Left ventricle myocardium inferior (tissue), 1 donor: ENCODE results near the gene RPTN. TPM values are rescaled to one million over a fixed set of nuclear protein-coding genes. Genes with fewer than 3 reads are reported as not detected.

ENCODE experiments used
- DNase-seq: peaks from one replicate; pipeline ENCODE4 v3.0.0-alpha.2; 2020
- H3K27ac ChIP-seq: fragments of 200-600 bp; replicated peaks from 2 replicates; pipeline ENCODE4 v1.8.0; 2021
- H3K27me3 ChIP-seq: fragments of 200-600 bp; 2 replicates; pipeline ENCODE4 v1.8.0; 2021; ENCODE audit warnings: low read depth
- H3K36me3 ChIP-seq: fragments of 200-600 bp; 2 replicates; pipeline ENCODE4 v1.8.0; 2021
- H3K4me1 ChIP-seq: fragments of 200-600 bp; 2 replicates; pipeline ENCODE4 v1.8.0; 2021
- H3K4me3 ChIP-seq: fragments of 200-600 bp; 2 replicates; pipeline ENCODE4 v1.8.0; 2021; ENCODE audit warnings: mild to moderate bottlenecking, moderate library complexity
- H3K9me3 ChIP-seq: fragments of 200-600 bp; replicated peaks from 2 replicates; pipeline ENCODE4 v1.8.0; 2021
- intact Hi-C: fragments of 100-400 bp; cut with micrococcal nuclease; formaldehyde crosslinking; loops from one replicate; pipeline ENCODE4 v1.11.0; 2022
- total RNA-seq: library from RNA; stranded (reverse); fragmentation: NEBNext Ultra II Directional; extraction: Animal tissue kit (Norgen Biotek cat#: 25700); gene quantifications from one replicate; pipeline ENCODE4 v1.2.1, GENCODE V29; 2021
- TF ChIP-seq, protein P1 (sequence below): fragments of 200-600 bp; IDR thresholded peaks from 2 replicates; pipeline ENCODE4 v1.8.0; 2021; ENCODE audit warnings: antibody characterized with exemption, mild to moderate bottlenecking, borderline replicate concordance
- donor health status: DM: no; HTN: yes; CAD: no; lungs with severe emphysema.

Gene RPTN
- total RNA-seq, 1 donor from 2014 or later = not detected

DNA sequence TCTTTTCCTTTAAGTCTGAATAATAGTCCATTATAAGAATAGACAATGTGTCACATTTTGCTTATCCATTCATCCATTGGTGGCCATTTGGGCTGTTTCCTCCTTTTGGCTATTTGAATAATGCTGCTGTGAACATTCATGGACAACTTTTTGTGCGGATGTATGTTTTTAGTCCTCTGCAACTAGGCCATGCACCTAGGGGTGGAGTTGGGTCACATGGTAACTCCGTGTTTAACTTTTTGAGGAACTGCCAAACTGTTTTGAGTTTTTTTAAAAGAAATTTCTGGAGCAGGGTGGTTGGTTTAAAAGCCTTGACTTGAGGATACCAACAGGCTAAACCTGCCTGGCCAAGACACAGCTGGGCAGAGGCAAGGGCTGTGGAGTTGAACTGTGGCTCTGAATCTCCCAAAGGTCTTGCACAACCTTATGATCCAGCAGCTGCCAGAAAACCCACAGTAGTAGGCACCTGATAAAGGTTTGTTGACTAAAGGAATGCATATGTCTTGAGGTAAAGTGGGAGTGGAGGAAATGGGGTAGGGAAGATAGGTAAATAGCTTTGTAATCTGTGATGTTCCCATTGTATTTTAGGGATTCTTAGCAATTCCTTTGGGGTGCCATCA lies 5.6 kb upstream of the RPTN start:
- Histone ChIP-seq H3K36me3 (no peaks in the 10 kb centered on the region), H3K27me3 (no peaks in the 10 kb centered on the region), H3K4me3 (no peak overlapping the region), H3K27ac (peak overlapping the region; percentile 41), H3K9me3 (no peaks in the 10 kb centered on the region), H3K4me1 (peaks cover 19% of the 10 kb centered on the region)
- TF ChIP-seq, protein P1, sequence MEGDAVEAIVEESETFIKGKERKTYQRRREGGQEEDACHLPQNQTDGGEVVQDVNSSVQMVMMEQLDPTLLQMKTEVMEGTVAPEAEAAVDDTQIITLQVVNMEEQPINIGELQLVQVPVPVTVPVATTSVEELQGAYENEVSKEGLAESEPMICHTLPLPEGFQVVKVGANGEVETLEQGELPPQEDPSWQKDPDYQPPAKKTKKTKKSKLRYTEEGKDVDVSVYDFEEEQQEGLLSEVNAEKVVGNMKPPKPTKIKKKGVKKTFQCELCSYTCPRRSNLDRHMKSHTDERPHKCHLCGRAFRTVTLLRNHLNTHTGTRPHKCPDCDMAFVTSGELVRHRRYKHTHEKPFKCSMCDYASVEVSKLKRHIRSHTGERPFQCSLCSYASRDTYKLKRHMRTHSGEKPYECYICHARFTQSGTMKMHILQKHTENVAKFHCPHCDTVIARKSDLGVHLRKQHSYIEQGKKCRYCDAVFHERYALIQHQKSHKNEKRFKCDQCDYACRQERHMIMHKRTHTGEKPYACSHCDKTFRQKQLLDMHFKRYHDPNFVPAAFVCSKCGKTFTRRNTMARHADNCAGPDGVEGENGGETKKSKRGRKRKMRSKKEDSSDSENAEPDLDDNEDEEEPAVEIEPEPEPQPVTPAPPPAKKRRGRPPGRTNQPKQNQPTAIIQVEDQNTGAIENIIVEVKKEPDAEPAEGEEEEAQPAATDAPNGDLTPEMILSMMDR = no peak
- intact Hi-C loops = no loop called here
- no peak for DNase-seq

DNA sequence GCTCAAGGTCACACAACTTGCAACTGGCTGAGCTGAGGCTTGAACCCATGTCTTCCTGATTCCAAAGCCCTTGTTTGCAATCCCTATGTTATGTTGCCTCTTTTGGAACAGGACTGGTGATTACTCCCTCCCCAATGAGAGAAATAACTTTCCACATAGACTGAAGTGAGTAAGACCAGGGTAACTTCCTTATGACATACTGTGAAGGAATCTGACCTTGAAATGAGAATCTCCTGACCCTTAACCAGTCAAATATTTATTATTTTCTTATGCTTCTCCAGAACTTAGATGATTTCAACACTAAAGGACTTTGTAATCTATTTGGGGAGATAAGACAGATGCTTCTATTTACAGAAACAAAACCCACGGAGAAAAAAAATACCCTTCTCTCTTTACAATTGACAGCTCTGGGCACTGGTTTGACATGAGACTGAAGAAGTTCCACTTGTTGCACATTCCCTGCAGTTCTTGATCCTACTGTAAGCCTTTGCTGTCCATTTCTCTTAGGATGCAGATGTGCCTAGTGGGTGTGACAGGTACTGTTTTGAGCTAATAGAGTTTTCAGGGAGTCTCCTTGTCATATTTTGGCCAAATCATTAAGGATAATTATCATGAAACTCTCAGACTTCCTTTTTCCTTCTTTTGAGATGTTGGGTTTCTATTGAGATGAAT lies 3.9 kb upstream of the RPTN start:
- intact Hi-C loops = no loop called here
- Histone ChIP-seq H3K4me3 (no peak overlapping the region), H3K27me3 (no peaks in the 10 kb centered on the region), H3K4me1 (peaks cover 6% of the 10 kb centered on the region), H3K36me3 (no peaks in the 10 kb centered on the region), H3K9me3 (no peaks in the 10 kb centered on the region), H3K27ac (no peak overlapping the region)
- no peak for DNase-seq
- TF ChIP-seq, protein P1 = no peak

DNA sequence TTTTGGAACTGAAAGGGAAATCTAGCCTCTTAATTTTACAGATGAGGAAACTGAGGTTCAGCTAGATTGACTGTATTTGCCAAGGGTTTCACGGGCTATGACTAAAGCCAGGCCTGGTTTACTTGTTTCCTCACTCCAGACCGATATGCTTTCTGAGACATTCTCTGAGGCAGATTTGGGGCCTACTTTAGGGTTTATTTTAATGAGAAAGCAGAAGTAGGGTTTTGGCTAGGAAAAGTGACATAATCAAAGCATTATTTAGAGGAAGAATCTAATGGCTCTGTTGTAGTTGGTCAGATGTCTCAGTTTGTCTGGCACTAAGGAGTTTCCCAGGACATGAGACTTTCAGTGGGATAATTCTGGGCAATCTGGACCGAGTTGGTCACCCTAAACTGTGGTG lies 1.5 kb upstream of the RPTN start:
- TF ChIP-seq, protein P1 = no peak
- H3K27ac ChIP-seq = no peak overlapping the region
- DNase-seq = no peak
- intact Hi-C loops = no loop called here
- H3K27me3 ChIP-seq = no peaks in the 10 kb centered on the region
- H3K36me3 ChIP-seq = no peaks in the 10 kb centered on the region
- H3K4me3 ChIP-seq = no peak overlapping the region
- H3K4me1 ChIP-seq = no peaks in the 10 kb centered on the region
- no peaks in the 10 kb centered on the region for H3K9me3 ChIP-seq

DNA sequence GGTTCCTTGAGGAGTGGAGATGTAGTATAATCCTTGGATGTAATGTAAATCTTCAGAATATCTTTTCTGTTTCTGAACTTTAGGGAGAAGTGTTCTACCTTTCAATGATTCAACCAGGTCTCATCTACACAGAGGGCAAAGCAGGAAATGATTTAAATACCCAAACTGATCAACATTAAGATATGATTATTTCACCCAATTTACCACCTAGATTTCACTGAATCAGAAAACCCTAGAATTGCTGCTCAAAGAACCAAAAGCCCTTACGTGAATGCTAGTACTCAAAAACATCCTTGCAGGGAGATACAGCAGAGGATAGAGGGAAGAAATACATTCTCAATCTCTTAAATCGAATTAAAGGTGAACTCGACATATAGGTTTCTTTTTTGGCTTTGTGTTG lies 5.0 kb downstream of the RPTN start:
- Histone ChIP-seq H3K4me3 (no peak overlapping the region), H3K36me3 (no peaks in the 10 kb centered on the region), H3K27me3 (peaks cover 5% of the 10 kb centered on the region), H3K4me1 (no peaks in the 10 kb centered on the region), H3K9me3 (peaks cover 4% of the 10 kb centered on the region), H3K27ac (no peak overlapping the region)
- intact Hi-C loops = no loop called here
- no peak for DNase-seq
- TF ChIP-seq, protein P1 = no peak

DNA sequence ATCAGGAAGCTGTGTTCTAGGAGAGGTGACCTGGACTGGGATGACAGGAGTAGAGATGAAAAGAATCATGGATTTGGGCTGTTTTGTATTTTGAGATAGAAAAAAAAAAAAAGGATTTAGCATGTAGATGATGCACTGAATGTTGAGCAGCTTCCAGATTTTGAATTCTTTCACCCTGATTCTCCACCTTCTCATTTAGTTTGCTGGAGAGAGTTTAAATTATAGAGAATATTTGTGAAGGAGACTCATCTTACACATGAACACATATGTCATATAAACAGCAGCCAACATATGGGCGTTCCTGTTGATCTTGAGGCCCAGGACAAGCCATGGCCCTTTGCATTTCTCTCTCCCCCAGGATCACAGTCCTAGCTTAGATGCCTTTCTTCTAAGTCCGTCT lies 7.4 kb downstream of the RPTN start:
- intact Hi-C loops = no loop called here
- no peaks in the 10 kb centered on the region for H3K36me3 ChIP-seq
- TF ChIP-seq, protein P1 = no peak
- peaks cover 24% of the 10 kb centered on the region for H3K9me3 ChIP-seq
- no peak overlapping the region for H3K27ac ChIP-seq
- H3K27me3 ChIP-seq = peaks cover 5% of the 10 kb centered on the region
- no peak overlapping the region for H3K4me3 ChIP-seq
- DNase-seq = no peak
- H3K4me1 ChIP-seq = no peaks in the 10 kb centered on the region
